ENCODE results near the gene SELENOI. TPM values are rescaled to one million over a fixed set of nuclear protein-coding genes. Genes with fewer than 3 reads are reported as not detected.

Gene SELENOI
- total and polyA plus RNA-seq, 2 experiments from 2014 or later = 8.4 to 67.8 TPM

DNA sequence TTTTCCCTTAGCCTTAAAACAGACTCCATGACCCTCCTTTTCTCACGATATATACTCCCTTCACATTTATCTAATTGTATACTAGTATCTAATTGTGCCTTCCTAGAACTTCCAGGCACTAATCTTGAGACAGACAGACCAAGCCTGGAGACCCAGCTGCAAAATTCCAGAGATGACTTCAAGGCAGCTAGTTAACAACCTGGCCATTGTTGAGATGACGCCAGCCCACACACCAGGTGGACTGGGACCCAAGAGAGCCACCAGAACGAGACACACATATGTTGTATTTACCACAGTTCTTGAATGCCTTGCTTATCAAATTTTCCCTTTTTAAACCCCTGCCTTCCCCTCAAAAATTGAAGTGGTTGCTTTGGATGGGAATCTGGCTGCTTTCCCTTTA lies 48.9 kb upstream of the SELENOI start (continued):
- TF ChIP-seq ETS1 (IDR thresholded peaks at IDR 0.05) (no peak), EZH2phosphoT487 (IDR thresholded peaks at IDR 0.05; ENCODE audit: unreplicated experiment) (no peak), CREB1 (CRISPR knock-in tag; IDR thresholded peaks at IDR 0.05; ENCODE audit: low read depth) (no peak), STAT1 (IDR thresholded peaks at IDR 0.05; ENCODE audit: unreplicated experiment) (no peak), EZH2 (IDR thresholded peaks at IDR 0.05; ENCODE audit: low read depth, unreplicated experiment) (no peak)
- TF ChIP-seq, protein P1, sequence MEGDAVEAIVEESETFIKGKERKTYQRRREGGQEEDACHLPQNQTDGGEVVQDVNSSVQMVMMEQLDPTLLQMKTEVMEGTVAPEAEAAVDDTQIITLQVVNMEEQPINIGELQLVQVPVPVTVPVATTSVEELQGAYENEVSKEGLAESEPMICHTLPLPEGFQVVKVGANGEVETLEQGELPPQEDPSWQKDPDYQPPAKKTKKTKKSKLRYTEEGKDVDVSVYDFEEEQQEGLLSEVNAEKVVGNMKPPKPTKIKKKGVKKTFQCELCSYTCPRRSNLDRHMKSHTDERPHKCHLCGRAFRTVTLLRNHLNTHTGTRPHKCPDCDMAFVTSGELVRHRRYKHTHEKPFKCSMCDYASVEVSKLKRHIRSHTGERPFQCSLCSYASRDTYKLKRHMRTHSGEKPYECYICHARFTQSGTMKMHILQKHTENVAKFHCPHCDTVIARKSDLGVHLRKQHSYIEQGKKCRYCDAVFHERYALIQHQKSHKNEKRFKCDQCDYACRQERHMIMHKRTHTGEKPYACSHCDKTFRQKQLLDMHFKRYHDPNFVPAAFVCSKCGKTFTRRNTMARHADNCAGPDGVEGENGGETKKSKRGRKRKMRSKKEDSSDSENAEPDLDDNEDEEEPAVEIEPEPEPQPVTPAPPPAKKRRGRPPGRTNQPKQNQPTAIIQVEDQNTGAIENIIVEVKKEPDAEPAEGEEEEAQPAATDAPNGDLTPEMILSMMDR (conservative IDR thresholded peaks at IDR 0.05; ENCODE audit: low read depth in 2 of 2) = no peak

- no peaks in the 10 kb centered on the region for H3K27me3 ChIP-seq (ENCODE audit: insufficient read depth)
- H3K4me2 ChIP-seq = peak overlapping the region; percentile 88
- Mint-ChIP-seq H3K36me3 (ENCODE audit: low read depth) (no peaks in the 10 kb centered on the region), H3K27me3 (ENCODE audit: insufficient read depth, low read depth, poor library complexity) (no peaks in the 10 kb centered on the region), H3K27ac (no peak overlapping the region), H3K4me3 (no peak overlapping the region), H3K4me1 (no peaks in the 10 kb centered on the region; the same call in 1 of the 3 replicates), H3K9me3 (no peaks in the 10 kb centered on the region)
- no peaks in the 10 kb centered on the region for H3K79me2 ChIP-seq (replicated peaks; ENCODE audit: insufficient read depth)
- H2AFZ ChIP-seq = peak overlapping the region; percentile 53
- H3K4me1 ChIP-seq (ENCODE audit: insufficient read depth) = peaks cover 27% of the 10 kb centered on the region
- peak; percentile 64 for ATAC-seq
- peak; percentile 48 for DNase-seq (ENCODE audit: low spot score)
- no peaks in the 10 kb centered on the region for H4K20me1 ChIP-seq (replicated peaks; ENCODE audit: insufficient read depth)
- no peaks in the 10 kb centered on the region for H3F3A ChIP-seq (replicated peaks; ENCODE audit: low read depth)
- H3K4me3 ChIP-seq = peak overlapping the region; percentile 61
- H3K36me3 ChIP-seq (ENCODE audit: insufficient read depth) = no peaks in the 10 kb centered on the region
- no peaks in the 10 kb centered on the region for H3K9me2 ChIP-seq (ENCODE audit: insufficient read depth)
- TF ChIP-seq, protein P1 (conservative IDR thresholded peaks at IDR 0.05; ENCODE audit: low read depth in 2 of 2) = no peak
- TF ChIP-seq, protein P2, sequence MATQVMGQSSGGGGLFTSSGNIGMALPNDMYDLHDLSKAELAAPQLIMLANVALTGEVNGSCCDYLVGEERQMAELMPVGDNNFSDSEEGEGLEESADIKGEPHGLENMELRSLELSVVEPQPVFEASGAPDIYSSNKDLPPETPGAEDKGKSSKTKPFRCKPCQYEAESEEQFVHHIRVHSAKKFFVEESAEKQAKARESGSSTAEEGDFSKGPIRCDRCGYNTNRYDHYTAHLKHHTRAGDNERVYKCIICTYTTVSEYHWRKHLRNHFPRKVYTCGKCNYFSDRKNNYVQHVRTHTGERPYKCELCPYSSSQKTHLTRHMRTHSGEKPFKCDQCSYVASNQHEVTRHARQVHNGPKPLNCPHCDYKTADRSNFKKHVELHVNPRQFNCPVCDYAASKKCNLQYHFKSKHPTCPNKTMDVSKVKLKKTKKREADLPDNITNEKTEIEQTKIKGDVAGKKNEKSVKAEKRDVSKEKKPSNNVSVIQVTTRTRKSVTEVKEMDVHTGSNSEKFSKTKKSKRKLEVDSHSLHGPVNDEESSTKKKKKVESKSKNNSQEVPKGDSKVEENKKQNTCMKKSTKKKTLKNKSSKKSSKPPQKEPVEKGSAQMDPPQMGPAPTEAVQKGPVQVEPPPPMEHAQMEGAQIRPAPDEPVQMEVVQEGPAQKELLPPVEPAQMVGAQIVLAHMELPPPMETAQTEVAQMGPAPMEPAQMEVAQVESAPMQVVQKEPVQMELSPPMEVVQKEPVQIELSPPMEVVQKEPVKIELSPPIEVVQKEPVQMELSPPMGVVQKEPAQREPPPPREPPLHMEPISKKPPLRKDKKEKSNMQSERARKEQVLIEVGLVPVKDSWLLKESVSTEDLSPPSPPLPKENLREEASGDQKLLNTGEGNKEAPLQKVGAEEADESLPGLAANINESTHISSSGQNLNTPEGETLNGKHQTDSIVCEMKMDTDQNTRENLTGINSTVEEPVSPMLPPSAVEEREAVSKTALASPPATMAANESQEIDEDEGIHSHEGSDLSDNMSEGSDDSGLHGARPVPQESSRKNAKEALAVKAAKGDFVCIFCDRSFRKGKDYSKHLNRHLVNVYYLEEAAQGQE (IDR thresholded peaks at IDR 0.05; ENCODE audit: unreplicated experiment) = no peak
- no peak for TF ChIP-seq STAT1 (IDR thresholded peaks at IDR 0.05; ENCODE audit: unreplicated experiment)
- no peak for TF ChIP-seq JUNB (IDR thresholded peaks at IDR 0.05; ENCODE audit: unreplicated experiment)
- TF ChIP-seq ETS1 (IDR thresholded peaks at IDR 0.05) = no peak
- H3K27ac ChIP-seq (ENCODE audit: low read depth) = no peak overlapping the region
These were observed 47.7 kb upstream of the SELENOI start for GRCh38 chr2:26298286-26298637.
